Measurements from ENCODE around the gene MVB12A. TPM values are rescaled to one million over a fixed set of nuclear protein-coding genes. Genes with fewer than 3 reads are reported as not detected.

The MVB12A gene
- total RNA-seq (ENCODE audit: low replicate concordance): 33.2 and 88.6 TPM in 2 replicates

- Histone ChIP-seq H3K9ac (no peak within 1 kb of the TSS), H3K4me3 (peak within 1 kb of the TSS; percentile 87), H3K9me3 (ENCODE audit: low read depth) (no peaks in the 10 kb centered on the region), H4K20me1 (ENCODE audit: low read depth) (no peaks in the 10 kb centered on the region), H3K4me1 (peaks cover 18% of the 10 kb centered on the region), H3K79me2 (ENCODE audit: low read depth) (no peaks in the 10 kb centered on the region), H3K27me3 (no peaks in the 10 kb centered on the region), H3F3A (ENCODE audit: low read depth) (peaks cover 56% of the 10 kb centered on the region), H3K36me3 (no peaks in the 10 kb centered on the region), H3K4me2 (peak within 1 kb of the TSS; percentile 84), H3K27ac (peak within 1 kb of the TSS; percentile 5), H2AFZ (replicated peaks) (peak within 1 kb of the TSS; percentile 85)
- Mint-ChIP-seq H3K27me3 (ENCODE audit: insufficient read depth, low read depth) (peaks cover 9% of the 10 kb centered on the region), H3K9me3 (no peaks in the 10 kb centered on the region), H3K4me1 (peaks cover 30% of the 10 kb centered on the region), H3K36me3 (peaks cover 2% of the 10 kb centered on the region), H3K4me3 (peak within 1 kb of the TSS; percentile 93), H3K27ac (peak within 1 kb of the TSS; percentile 84)
- peak; percentile 99 for DNase-seq (ENCODE audit: low spot score)
- peak; percentile 32 for TF ChIP-seq EZH2 (IDR thresholded peaks at IDR 0.05)
- TF ChIP-seq CTCF (IDR thresholded peaks at IDR 0.05): no peak
Measured at GRCh38 chr19:17419621-17420474, at the start of gene MVB12A. TSS of gene MVB12A (plus strand) at chr19:17420047. CDS start at chr19:17420136, 89 bp downstream.

GRCh38 chr19:17376935-17377600, 42.8 kb upstream of the MVB12A start, which contains the start of gene PLVAP:
TSS of gene PLVAP (minus strand) at chr19:17377342. CDS start at chr19:17377288, 54 bp downstream.
- H3K9me3 ChIP-seq (ENCODE audit: low read depth): no peaks in the 10 kb centered on the region
- no peak for TF ChIP-seq EZH2phosphoT487 (IDR thresholded peaks at IDR 0.05)
- no peak for TF ChIP-seq EZH2 (IDR thresholded peaks at IDR 0.05)
- TF ChIP-seq CTCF (IDR thresholded peaks at IDR 0.05): no peak
- H3K4me2 ChIP-seq: no peak within 1 kb of the TSS
- no peak for DNase-seq (ENCODE audit: low spot score)
- H3K4me3 ChIP-seq: no peak within 1 kb of the TSS
- H3K79me2 ChIP-seq (ENCODE audit: low read depth): no peaks in the 10 kb centered on the region
- H3K4me1 Mint-ChIP-seq: peaks cover 12% of the 10 kb centered on the region
- no peaks in the 10 kb centered on the region for H3K27me3 ChIP-seq
- no peak within 1 kb of the TSS for H3K4me3 Mint-ChIP-seq
- H3K9me3 Mint-ChIP-seq: peaks cover 7% of the 10 kb centered on the region
- no peaks in the 10 kb centered on the region for H3K27me3 Mint-ChIP-seq (ENCODE audit: insufficient read depth, low read depth)
- H4K20me1 ChIP-seq (ENCODE audit: low read depth): no peaks in the 10 kb centered on the region
- no peaks in the 10 kb centered on the region for H3K36me3 ChIP-seq
- no peak within 1 kb of the TSS for H3K27ac ChIP-seq
- H3K36me3 Mint-ChIP-seq: no peaks in the 10 kb centered on the region
- H3K9ac ChIP-seq: no peak within 1 kb of the TSS
- no peak within 1 kb of the TSS for H2AFZ ChIP-seq (replicated peaks)
- H3F3A ChIP-seq (ENCODE audit: low read depth): peaks cover 4% of the 10 kb centered on the region
- peaks cover 3% of the 10 kb centered on the region for H3K4me1 ChIP-seq
- no peak within 1 kb of the TSS for H3K27ac Mint-ChIP-seq

- Histone ChIP-seq H3F3A (ENCODE audit: low read depth) (peaks cover 5% of the 10 kb centered on the region), H3K9me3 (ENCODE audit: low read depth) (no peaks in the 10 kb centered on the region), H3K27ac (no peak overlapping the region), H3K4me2 (no peak overlapping the region), H3K36me3 (no peaks in the 10 kb centered on the region), H3K9ac (no peak overlapping the region), H3K27me3 (no peaks in the 10 kb centered on the region), H3K4me3 (no peak overlapping the region), H2AFZ (replicated peaks) (no peak overlapping the region), H4K20me1 (ENCODE audit: low read depth) (no peaks in the 10 kb centered on the region), H3K4me1 (peaks cover 3% of the 10 kb centered on the region), H3K79me2 (ENCODE audit: low read depth) (no peaks in the 10 kb centered on the region)
- Mint-ChIP-seq H3K27me3 (ENCODE audit: insufficient read depth, low read depth) (no peaks in the 10 kb centered on the region), H3K27ac (no peak overlapping the region), H3K4me3 (no peak overlapping the region), H3K9me3 (peaks cover 7% of the 10 kb centered on the region), H3K36me3 (no peaks in the 10 kb centered on the region), H3K4me1 (peaks cover 17% of the 10 kb centered on the region)
- no peak for TF ChIP-seq CTCF (IDR thresholded peaks at IDR 0.05)
- TF ChIP-seq EZH2phosphoT487 (IDR thresholded peaks at IDR 0.05): no peak
- TF ChIP-seq EZH2 (IDR thresholded peaks at IDR 0.05): no peak
- no peak for DNase-seq (ENCODE audit: low spot score)
Measured at GRCh38 chr19:17378271-17378670, 41.6 kb upstream of the MVB12A start.
